Embryonic facial prominence (tissue), 1 donor: ENCODE measurements around the gene GPBP1.
"Not testable (repeated sequence)": the region's sequence is repeated elsewhere in the genome, so short reads cannot be mapped to it uniquely, and the experiment has no call there.

ENCODE experiments used
- DNase-seq: peaks from one replicate; pipeline ENCODE4 v3.0.0-alpha.2; 2016; ENCODE audit errors: extremely low spot score

The GPBP1 gene

DNA sequence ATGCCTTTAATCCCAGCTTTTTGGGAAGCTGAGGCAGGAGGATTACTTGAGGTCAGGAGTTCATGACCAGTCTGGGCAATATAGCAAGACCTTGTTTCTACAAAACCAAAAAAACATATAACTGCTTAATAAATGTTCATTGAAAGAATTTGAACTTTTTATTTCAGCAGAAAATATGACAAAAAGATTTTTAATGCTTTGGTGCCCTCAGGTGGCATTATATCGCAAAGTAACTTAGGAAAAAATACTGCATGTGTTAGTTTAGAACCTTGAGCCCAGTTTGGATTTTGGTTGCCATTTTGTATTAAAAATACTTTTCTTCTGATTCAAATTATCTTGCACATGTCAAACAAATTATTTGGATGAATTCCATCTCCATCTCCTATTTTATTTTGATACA, 103.2 kb downstream of the GPBP1 start:
- no peak for DNase-seq

DNA sequence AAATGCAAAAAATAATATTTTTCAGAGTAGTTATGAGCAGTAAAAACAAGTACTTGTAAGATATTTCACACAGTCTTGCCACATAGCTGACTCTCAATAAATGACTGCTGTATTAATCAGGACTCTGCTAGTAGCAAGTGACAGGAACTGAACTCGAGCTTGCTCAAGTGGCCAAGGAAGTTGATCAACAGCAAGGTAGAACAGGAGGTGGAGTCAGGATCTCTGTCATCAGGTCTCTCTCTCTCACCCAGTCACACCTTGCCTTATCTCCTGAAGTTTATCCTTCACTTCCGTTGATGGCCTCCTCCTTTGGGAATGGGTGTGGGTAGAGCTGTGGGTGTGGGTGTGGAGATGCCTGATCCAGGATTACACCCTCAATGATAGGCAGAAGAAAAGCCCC, 107.0 kb downstream of the GPBP1 start:
- DNase-seq = no peak

DNA sequence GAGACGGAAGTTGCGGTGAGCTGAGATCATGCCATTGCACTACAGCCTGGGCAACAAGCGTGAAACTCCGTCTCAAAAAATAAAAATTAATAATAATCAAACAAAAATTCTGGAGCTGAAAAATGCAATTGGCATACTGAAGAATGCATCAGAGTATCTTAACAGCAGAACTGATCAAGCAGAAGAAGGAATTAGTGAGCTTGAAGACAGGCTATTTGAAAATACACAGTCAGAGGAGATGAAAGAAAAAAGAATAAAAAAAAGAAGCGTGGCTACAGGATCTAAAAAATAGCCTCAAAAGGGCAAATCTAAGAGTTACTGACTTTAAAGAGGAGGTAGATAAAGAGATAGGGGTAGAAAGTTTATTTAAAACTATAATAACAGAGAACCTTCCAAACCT, 111.2 kb downstream of the GPBP1 start:
- DNase-seq = not testable (repeated sequence)

DNA sequence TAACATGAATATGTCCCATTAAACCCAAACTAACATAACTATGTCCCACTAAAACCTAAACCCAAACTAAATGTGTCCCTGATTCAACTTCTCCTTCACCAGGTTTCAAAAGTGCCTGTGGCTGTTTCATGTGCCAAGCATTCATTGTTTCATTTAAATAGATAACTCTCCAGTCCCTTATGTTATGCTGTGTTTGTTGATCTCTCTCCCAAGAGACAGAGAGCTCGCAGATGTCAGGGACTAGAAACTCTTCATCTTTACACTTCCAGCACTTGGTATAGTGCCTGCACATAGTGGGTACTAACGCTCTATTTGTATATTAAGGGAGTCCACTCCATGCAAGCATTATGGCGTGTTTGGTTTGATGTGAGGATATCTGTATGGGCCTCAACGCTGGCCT, 118.0 kb downstream of the GPBP1 start:
- no peak for DNase-seq

DNA sequence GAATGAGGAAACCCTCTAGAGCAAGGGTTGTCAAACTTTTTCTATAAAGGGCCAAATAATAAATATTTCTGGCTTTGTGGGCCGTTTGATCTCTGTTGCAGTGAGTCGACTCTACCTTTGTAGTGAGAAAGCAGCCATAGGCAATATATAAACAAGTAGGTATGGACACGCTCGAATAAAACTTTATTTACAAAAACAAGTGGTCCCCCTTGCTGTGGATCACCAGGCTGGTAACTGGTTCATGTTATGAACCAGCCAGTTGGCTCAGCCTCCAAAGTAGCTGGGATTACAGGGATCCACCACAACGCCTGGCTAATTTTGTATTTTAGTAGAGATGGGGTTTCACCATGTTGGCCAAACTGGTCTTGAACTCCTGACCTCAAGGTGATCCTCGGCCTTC, 118.5 kb downstream of the GPBP1 start:
- no peak for DNase-seq

DNA sequence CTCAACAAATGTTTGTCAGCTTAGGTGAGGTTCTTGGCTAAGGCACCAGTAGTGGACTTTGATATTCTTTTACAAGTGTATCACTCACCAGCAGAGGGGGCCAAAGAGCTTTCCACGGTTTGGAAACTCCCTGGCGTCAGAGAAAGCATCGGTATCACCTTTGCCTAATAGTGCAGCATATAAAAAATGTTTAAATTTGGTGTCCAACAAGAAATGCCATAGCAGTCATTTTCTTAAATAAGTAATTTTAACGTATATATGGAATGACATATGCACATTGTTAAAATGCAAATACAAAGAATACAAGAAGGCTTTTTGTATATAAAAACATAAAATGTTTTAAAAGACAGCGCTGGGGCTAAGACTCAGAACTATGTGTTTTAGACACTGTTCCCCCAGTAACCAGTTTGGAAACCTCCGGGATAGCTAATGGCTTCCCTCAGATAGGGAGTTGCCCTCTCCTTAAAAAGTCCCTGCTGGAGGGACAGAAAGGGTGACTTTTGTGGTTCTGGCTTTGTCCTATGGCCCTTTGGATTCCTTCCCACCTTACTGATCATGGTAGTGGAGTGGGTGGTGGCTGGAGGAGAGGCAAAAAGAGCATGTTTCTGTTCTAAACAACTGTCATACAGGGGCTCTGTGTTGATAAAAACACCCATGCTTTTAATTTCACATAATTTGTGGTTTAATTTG, 124.6 kb downstream of the GPBP1 start:
- DNase-seq = peak; percentile 80

DNA sequence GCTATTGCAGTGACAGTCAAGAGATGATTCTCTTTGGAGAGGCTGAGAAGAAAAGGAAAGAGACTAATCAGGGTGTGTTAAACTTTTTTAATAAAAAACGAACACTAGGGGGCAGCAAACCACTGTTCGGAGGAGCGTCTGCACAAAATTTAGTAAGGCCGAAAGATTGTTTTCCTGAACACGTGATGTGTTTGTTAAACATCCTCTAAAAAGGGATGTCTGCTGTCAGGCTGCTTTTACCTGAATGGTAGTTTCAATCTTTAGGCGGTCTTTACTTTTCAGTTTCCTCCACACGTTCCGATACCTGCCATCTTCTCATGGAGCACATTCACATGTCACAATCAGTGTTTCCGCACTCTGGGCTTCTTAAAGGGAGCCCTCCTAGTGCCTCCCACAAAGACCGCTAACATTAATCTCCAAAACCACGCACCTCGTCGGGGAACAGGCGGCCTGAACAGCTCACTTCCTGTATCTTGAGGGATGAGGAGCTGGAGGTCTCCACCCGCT, 125.2 kb downstream of the GPBP1 start:
- peak; percentile 79 for DNase-seq

DNA sequence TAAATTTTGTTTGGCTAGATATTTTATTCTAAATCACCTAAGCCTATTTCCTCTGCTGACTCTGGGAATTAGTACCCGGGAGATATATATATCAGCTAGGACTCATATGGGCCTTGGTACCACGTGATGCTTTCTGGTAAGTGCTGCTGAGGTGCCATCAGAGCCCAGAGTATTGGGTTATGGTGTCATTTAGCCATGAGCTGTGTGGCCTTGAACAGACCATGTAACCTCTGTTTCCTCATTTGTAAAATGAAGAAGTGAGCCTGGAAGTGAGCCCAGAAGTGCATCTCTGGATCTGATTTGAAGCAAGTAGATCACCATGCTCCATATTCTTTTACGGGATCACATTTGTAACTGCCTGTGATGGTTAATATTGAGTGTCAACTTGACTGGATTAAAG, 126.1 kb downstream of the GPBP1 start:
- DNase-seq = no peak

DNA sequence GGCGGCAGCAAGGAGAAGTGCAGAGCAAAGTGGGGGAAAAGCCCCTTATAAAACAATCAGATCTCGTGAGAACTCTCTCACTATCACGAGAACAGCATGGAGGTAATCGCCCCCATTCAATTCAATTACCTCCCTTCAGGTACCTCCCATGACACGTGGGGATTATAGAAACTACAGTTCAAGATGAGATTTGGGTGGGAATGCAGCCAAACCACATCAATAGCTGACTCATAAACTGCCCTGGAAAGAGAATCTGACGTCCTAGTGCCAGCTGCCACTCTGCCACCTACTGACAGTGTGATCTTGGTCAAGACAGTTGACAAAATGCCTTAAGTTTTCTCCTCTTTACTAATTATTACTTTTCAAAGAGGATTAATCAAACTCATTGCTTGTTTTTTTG, 128.3 kb downstream of the GPBP1 start:
- DNase-seq = no peak

DNA sequence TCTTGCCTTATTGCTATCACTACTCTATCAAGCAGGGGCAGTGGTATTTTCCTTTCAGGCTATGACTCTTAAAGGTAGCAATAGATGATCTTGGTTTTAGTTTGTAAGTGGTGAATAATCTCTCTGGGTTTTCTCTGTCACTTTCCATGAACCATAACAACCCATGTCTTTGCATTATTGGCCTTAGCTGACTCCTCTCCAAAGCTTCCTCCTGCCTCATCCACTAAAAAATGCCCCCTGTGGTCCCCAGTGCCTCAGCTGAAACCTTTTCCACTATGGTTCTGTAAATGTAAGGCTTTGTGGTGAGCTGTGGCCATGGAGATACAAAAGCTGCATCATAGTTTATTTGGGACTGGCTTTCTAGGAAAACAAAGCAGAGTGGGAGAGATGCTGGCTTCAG, 128.8 kb downstream of the GPBP1 start:
- no peak for DNase-seq

DNA sequence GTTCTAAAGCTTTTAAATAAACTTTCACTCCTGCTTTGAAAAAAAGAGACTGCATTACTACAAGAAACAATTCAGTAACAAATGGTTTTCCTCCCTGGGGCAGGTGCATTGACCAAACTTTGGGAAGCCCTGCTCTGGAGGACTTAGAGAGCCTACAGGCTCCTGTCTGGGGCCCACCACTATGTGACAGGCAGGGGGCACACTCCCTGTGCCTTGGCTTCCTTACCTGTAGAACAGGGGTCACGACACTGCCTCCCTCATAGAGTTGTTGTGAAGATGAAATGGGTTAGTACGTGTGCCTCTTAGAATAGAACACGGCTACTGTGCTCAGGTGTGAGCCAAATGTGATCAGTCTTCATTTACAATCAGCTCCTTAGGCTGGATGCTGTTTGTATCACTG, 130.1 kb downstream of the GPBP1 start:
- DNase-seq = no peak

DNA sequence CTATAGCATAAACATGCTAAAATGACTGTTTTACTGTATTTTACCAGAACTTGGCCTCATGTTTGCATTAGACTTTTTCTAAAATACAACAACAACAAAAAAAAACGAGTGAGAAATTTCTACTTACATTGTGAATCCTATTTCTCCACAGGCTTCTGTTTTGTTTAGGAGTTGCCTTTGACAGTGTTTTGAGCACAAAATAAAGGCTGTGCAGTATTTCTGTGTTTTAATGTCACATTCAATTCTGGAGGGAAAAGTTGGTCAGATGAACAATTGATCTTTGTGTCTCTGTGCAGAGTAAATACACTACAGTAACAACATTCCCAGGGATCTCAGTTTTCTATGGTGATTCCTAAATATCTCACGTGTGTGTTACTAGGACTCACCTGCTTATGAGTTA, 131.1 kb downstream of the GPBP1 start:
- DNase-seq = no peak

DNA sequence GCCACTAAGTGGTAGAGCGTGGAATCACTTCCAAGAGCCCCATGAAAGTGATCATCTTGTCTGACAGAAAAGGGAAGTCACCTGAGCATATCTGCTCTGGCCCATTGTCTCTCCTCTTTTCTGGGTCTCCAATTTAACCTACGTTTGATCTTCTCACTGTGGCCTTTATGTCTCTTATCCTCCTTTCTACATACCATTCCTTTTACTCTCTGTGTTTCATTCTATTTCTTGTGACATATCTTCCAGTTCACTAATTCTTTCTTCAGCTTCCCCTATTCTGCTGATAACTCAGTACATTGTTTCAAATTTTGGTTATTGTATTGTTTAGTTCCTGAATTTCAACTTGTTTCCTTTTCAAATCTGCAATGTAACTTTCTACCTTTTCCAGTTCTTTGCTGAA, 132.5 kb downstream of the GPBP1 start:
- DNase-seq = no peak

DNA sequence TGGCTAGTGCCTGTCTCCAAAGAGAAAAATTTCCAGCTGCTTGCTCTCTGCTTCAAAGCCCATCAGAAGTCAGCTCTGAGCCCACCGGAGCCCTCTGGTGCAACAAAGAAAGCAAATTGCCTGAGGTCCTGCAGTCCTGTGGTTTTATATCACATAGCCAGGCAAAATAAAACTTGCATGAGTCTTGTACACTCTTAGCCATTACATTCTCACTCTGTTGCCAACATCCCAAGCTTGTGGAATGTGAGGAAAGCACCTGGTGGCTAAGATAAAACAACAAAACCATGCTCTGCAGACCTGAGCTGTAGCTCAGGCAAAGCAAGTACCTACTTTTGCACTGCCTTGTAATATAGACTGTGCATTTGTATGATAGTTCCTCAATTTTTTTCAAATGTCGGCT, 133.7 kb downstream of the GPBP1 start:
- no peak for DNase-seq

DNA sequence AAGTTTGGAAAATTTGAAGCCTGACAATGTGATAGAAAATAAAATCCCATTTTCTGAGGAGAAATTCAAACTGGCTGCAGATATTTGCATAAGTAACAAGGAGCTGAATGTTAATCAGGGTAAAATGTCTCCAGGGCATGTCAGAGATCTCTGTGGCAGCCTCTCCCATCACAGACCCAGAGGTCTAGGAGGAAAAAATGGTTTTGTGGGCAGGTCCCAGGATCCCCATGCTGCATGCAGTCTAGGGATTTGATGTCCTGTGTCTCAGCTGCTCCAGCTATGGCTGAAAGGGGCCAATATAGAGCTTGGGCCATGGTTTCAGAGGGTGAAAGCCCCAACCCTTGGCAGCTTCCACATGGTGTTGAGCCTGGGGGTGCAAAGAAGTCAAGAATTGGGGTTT, 135.2 kb downstream of the GPBP1 start:
- not testable (repeated sequence) for DNase-seq

DNA sequence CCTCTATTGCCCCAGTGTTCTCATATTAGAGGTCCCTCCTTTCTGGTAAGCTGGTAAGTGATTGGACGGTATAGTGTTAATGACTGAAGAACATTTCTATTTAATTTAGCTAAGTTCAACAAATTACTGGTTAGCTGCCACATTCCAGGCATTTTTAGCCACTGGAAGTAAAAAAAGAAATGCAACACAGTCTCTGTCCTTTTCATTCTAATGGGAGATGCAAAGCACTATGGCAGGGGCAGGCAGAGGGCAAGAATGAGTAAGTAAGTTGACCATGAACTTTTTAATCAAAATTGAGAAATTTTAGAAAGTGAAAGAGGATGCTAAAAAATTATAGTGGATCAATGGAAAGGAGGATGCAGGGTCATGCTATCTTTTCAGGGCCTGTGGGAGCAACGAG, 137.4 kb downstream of the GPBP1 start:
- no peak for DNase-seq

DNA sequence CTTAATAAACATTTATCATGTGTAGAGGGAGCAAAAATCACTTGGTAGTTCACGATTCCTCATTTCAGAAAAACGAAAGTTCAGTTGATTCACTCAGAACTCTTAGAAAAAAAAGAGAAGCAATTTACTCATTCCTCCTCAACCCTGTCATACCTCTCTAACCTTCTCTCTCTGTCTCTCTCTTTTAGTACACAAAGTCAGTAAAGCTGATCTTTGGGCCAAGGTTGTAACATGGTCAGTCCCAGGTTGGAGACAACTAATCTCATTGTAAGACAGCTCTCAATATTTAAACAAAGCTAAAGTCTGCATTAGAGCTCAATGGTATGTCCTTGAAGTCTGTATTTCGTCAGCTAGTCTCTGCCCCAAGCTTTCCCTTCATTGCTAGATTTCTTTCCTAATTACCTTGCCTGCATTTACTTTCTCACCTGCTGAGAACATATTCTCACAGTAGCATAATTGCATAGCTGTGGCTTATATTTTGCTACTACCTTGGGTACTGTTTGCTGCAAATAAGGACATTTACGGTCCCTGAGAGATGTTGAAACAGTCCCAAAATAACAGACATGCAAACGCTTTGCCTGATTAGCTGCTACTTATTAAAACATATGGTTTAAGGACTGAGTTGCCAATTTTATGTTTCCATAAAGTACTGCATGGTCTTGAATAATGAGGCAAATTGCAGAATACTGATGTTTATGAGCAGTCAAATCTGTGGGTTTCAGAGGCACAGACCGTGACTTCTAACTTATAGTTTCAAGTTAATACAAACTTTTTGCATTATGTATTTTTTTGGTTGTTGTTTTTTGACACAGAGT, 138.3 kb downstream of the GPBP1 start:
- no peak for DNase-seq

DNA sequence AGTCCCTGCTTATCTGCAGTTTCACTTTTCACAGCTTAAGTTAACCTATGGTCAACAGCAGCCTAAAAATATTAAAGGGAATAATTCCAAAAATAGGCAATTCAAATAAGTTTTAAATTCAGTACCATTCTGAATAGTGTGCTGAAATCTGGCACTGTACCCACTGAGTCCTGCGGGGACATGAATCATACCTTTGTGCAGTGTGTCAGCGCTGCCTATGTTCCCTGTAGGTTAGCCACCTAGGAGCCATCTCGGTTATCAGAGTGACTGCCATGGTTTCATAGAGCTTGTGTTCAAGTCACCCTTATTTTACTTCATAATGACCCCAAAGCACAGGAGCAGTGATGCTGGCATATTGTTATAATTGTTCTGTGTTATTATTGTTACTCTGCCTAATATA, 139.9 kb downstream of the GPBP1 start:
- DNase-seq = no peak
